Measurements from ENCODE around the gene COL7A1.
A peak's percentile ranks its signal among the peaks of the same experiment; 100 is the strongest.

Gene COL7A1

GRCh38 chr3:48617559-48617958, 22.4 kb upstream of the COL7A1 start:
- DNase-seq: no peak

- DNase-seq: no peak
Observed at GRCh38 chr3:48614044-48614443, 18.9 kb upstream of the COL7A1 start.

- no peak for DNase-seq
Observed at GRCh38 chr3:48612309-48612708, 17.2 kb upstream of the COL7A1 start.

GRCh38 chr3:48609088-48610005, 14.2 kb upstream of the COL7A1 start, which contains the start of gene UQCRC1:
TSS of gene UQCRC1 (minus strand) at chr3:48609646. CDS start at chr3:48609620, 26 bp downstream.
- peak; percentile 72 for DNase-seq

- DNase-seq: no peak
Observed at GRCh38 chr3:48607519-48607918, 12.4 kb upstream of the COL7A1 start.

GRCh38 chr3:48601622-48601994, 6.5 kb upstream of the COL7A1 start:
- no peak for DNase-seq

GRCh38 chr3:48600711-48601621, 5.8 kb upstream of the COL7A1 start:
- DNase-seq: no peak

GRCh38 chr3:48599509-48600285, 4.6 kb upstream of the COL7A1 start:
- DNase-seq: no peak

- no peak for DNase-seq
Observed at GRCh38 chr3:48599077-48599501, 4.0 kb upstream of the COL7A1 start.

- DNase-seq: no peak
Observed at GRCh38 chr3:48598323-48599076, 3.4 kb upstream of the COL7A1 start.

GRCh38 chr3:48597408-48597800, 2.3 kb upstream of the COL7A1 start:
- no peak for DNase-seq

GRCh38 chr3:48596676-48597407, 1.7 kb upstream of the COL7A1 start:
- no peak for DNase-seq

- no peak for DNase-seq
Observed at GRCh38 chr3:48596157-48596556, 1.0 kb upstream of the COL7A1 start.

- no peak for DNase-seq
Observed at GRCh38 chr3:48595526-48596121, 495 bp upstream of the COL7A1 start.

- DNase-seq: no peak
Observed at GRCh38 chr3:48594417-48595049, 596 bp downstream of the COL7A1 start.

- no peak for DNase-seq
Observed at GRCh38 chr3:48593337-48593736, 1.8 kb downstream of the COL7A1 start.

- DNase-seq: no peak
Observed at GRCh38 chr3:48592519-48593087, 2.5 kb downstream of the COL7A1 start.

- DNase-seq: no peak
Observed at GRCh38 chr3:48591886-48592518, 3.1 kb downstream of the COL7A1 start.

GRCh38 chr3:48591436-48591835, 3.7 kb downstream of the COL7A1 start:
- DNase-seq: no peak

GRCh38 chr3:48588230-48588629, 6.9 kb downstream of the COL7A1 start:
- DNase-seq: no peak
